ENCODE measurements around the gene IMMP2L.
"Not testable (repeated sequence)": the region's sequence is repeated elsewhere in the genome, so short reads cannot be mapped to it uniquely, and the experiment has no call there.

Gene IMMP2L

GRCh38 chr7:110718503-110719205 lies 843.6 kb downstream of the IMMP2L start:
- DNase-seq (ENCODE audit: low spot score) = peak; percentile 42

- no peak for DNase-seq (ENCODE audit: low spot score)
Measured at GRCh38 chr7:110704225-110704624, 858.1 kb downstream of the IMMP2L start.

- DNase-seq (ENCODE audit: low spot score) = no peak
Measured at GRCh38 chr7:110698576-110698975, 863.7 kb downstream of the IMMP2L start.

- DNase-seq (ENCODE audit: low spot score) = no peak
Measured at GRCh38 chr7:110693344-110693743, 868.9 kb downstream of the IMMP2L start.

- no peak for DNase-seq (ENCODE audit: low spot score)
Measured at GRCh38 chr7:110688908-110689307, 873.4 kb downstream of the IMMP2L start.

GRCh38 chr7:110685899-110686298 lies 876.4 kb downstream of the IMMP2L start:
- no peak for DNase-seq (ENCODE audit: low spot score)

GRCh38 chr7:110681941-110682340 lies 880.4 kb downstream of the IMMP2L start:
- no peak for DNase-seq (ENCODE audit: low spot score)

- no peak for DNase-seq (ENCODE audit: low spot score)
Measured at GRCh38 chr7:110677405-110677804, 884.9 kb downstream of the IMMP2L start.

GRCh38 chr7:110676785-110677184 lies 885.5 kb downstream of the IMMP2L start:
- DNase-seq (ENCODE audit: low spot score) = no peak

- no peak for DNase-seq (ENCODE audit: low spot score)
Measured at GRCh38 chr7:110675383-110676103, 886.7 kb downstream of the IMMP2L start.

GRCh38 chr7:110673148-110673547 lies 889.1 kb downstream of the IMMP2L start:
- no peak for DNase-seq (ENCODE audit: low spot score)

GRCh38 chr7:110669410-110669809 lies 892.9 kb downstream of the IMMP2L start:
- no peak for DNase-seq (ENCODE audit: low spot score)

GRCh38 chr7:110664803-110665202 lies 897.5 kb downstream of the IMMP2L start:
- no peak for DNase-seq (ENCODE audit: low spot score)

- not testable (repeated sequence) for DNase-seq (ENCODE audit: low spot score)
Measured at GRCh38 chr7:110660637-110661036, 901.7 kb downstream of the IMMP2L start.

- DNase-seq (ENCODE audit: low spot score) = no peak
Measured at GRCh38 chr7:110650328-110650727, 912.0 kb downstream of the IMMP2L start.

GRCh38 chr7:110647266-110647665 lies 915.0 kb downstream of the IMMP2L start:
- DNase-seq (ENCODE audit: low spot score) = no peak

- DNase-seq (ENCODE audit: low spot score) = no peak
Measured at GRCh38 chr7:110646804-110647203, 915.5 kb downstream of the IMMP2L start.

- no peak for DNase-seq (ENCODE audit: low spot score)
Measured at GRCh38 chr7:110645616-110646015, 916.7 kb downstream of the IMMP2L start.

- DNase-seq (ENCODE audit: low spot score) = no peak
Measured at GRCh38 chr7:110645060-110645459, 917.2 kb downstream of the IMMP2L start.

- no peak for DNase-seq (ENCODE audit: low spot score)
Measured at GRCh38 chr7:110637252-110637651, 925.0 kb downstream of the IMMP2L start.

- DNase-seq (ENCODE audit: low spot score) = no peak
Measured at GRCh38 chr7:110633313-110633712, 929.0 kb downstream of the IMMP2L start.

GRCh38 chr7:110626414-110626813 lies 935.9 kb downstream of the IMMP2L start:
- DNase-seq (ENCODE audit: low spot score) = no peak

GRCh38 chr7:110625294-110625693 lies 937.0 kb downstream of the IMMP2L start:
- no peak for DNase-seq (ENCODE audit: low spot score)

- no peak for DNase-seq (ENCODE audit: low spot score)
Measured at GRCh38 chr7:110623436-110623835, 938.9 kb downstream of the IMMP2L start.
